Thymus (tissue), 11 donors: ENCODE results near the gene KDM4B. TPM values are rescaled to one million over a fixed set of nuclear protein-coding genes. Genes with fewer than 3 reads are reported as not detected.

ENCODE experiments used
- DNase-seq, 9 donors: peaks; one replicate each; pipeline ENCODE4 v3.0.0-alpha.2; 2013; ENCODE audit warnings: low spot score in 9 of 9, low read depth in 6 of 9, missing footprints in 1 of 9
- H3K27ac ChIP-seq, 2 donors: one replicate each; pipeline ENCODE4 v1.5.1; 2013; ENCODE audit warnings: control low read depth in 1 of 2, low read depth in 1 of 2, low read length in 1 of 2, mild to moderate bottlenecking in 1 of 2, moderate library complexity in 1 of 2
- H3K27me3 ChIP-seq, 2 donors: one replicate each; pipeline ENCODE4 v1.5.1; 2013; ENCODE audit warnings: low read length in 1 of 2; ENCODE audit not compliant: control insufficient read depth in 2 of 2, insufficient read depth in 1 of 2
- H3K36me3 ChIP-seq, 2 donors: one replicate each; pipeline ENCODE4 v1.5.1; 2013; ENCODE audit warnings: low read length in 1 of 2, mild to moderate bottlenecking in 1 of 2, moderate library complexity in 1 of 2; ENCODE audit not compliant: control insufficient read depth in 2 of 2, insufficient read depth in 2 of 2
- H3K4me1 ChIP-seq, 2 donors: one replicate each; pipeline ENCODE4 v1.5.1; 2013; ENCODE audit warnings: low read length in 2 of 2; ENCODE audit not compliant: control insufficient read depth in 2 of 2, insufficient read depth in 2 of 2
- H3K4me3 ChIP-seq, 2 donors: one replicate each; pipeline ENCODE4 v1.5.1; 2013; ENCODE audit warnings: low read length in 2 of 2, control low read depth in 1 of 2, mild to moderate bottlenecking in 1 of 2
- H3K9me3 ChIP-seq, 2 donors: one replicate each; pipeline ENCODE4 v1.5.1; 2013; ENCODE audit warnings: low read length in 1 of 2, mild to moderate bottlenecking in 1 of 2; ENCODE audit not compliant: control insufficient read depth in 2 of 2, insufficient read depth in 1 of 2
- WGBS: extraction: QIAGEN DNeasy Blood & Tissue Kit; methylation state at CpG from one replicate; pipeline ENCODE4 v1.1.7; 2013; 5-methylcytosine and 5-hydroxymethylcytosine counted together
- polyA plus RNA-seq: library from polyadenylated mRNA; stranded (reverse); fragments of 200-250 nt; gene quantifications from one replicate; pipeline ENCODE4 v1.2.3, GENCODE V29; 2013
- total RNA-seq: library from RNA; stranded (reverse); fragments of 120-200 nt; gene quantifications from one replicate; pipeline ENCODE4 v1.2.4, GENCODE V29; 2013
- donor health status: healthy.

KDM4B gene
- total and polyA plus RNA-seq, 2 donors, result 8.6 to 24.6 TPM

DNA sequence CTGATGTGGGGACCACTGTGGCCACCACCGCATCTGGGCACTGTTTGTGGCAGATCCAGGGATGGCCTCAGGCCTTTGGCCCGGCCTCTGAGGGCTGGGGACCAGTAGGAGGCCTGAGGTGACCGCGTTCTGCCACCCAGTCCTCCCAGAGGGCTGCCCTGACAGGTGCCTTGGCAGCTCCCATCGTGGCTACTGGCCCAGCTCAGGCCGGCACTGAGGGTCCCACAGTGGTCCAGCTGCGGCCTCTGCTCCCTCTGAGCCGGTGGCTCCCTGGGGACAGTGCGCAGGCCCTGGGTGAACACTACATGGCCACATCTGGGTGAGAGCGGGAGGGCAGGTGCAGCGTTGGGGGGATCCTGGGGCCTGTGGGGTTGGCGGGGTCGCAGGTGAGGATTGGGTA lies 61.9 kb downstream of the KDM4B start:
- no peak for DNase-seq
- Histone ChIP-seq H3K4me1 (peaks cover 0 to 15% of the 10 kb centered on the region in 2 donors), H3K27ac (no peak overlapping the region), H3K9me3 (no peaks in the 10 kb centered on the region), H3K4me3 (no peak overlapping the region), H3K36me3 (peaks cover 14 to 27% of the 10 kb centered on the region in 2 donors), H3K27me3 (no peaks in the 10 kb centered on the region)
- WGBS, result 97% methylated on average over 13 of the region's 13 CpGs

- no peak overlapping the region for H3K27ac ChIP-seq
- H3K27me3 ChIP-seq, result no peaks in the 10 kb centered on the region
- peaks cover 14 to 32% of the 10 kb centered on the region in 2 donors for H3K36me3 ChIP-seq
- H3K4me1 ChIP-seq, result peaks cover 0 to 15% of the 10 kb centered on the region in 2 donors
- H3K9me3 ChIP-seq, result no peaks in the 10 kb centered on the region
- H3K4me3 ChIP-seq, result no peak overlapping the region
- peak in 8 of 9 donors; percentile 29 to 83 (median 58) for DNase-seq
- WGBS, result 66% methylated on average over 29 of the region's 29 CpGs
Measured at GRCh38 chr19:5031231-5032100, 62.6 kb downstream of the KDM4B start.

GRCh38 chr19:5032101-5032967 lies 63.4 kb downstream of the KDM4B start:
- H3K4me1 ChIP-seq, result peaks cover 0 to 19% of the 10 kb centered on the region in 2 donors
- H3K36me3 ChIP-seq, result peaks cover 14 to 38% of the 10 kb centered on the region in 2 donors
- H3K27me3 ChIP-seq, result no peaks in the 10 kb centered on the region
- H3K27ac ChIP-seq, result no peak overlapping the region
- H3K9me3 ChIP-seq, result no peaks in the 10 kb centered on the region
- 84% methylated on average over 52 of the region's 52 CpGs for WGBS
- H3K4me3 ChIP-seq, result no peak overlapping the region
- DNase-seq, result peak in 1 of 9 donors; percentile 29

- no peaks in the 10 kb centered on the region for H3K9me3 ChIP-seq
- H3K4me3 ChIP-seq, result no peak overlapping the region
- peaks cover 0 to 35% of the 10 kb centered on the region in 2 donors for H3K4me1 ChIP-seq
- no peak overlapping the region for H3K27ac ChIP-seq
- no peaks in the 10 kb centered on the region for H3K27me3 ChIP-seq
- DNase-seq, result no peak
- H3K36me3 ChIP-seq, result peaks cover 21 to 52% of the 10 kb centered on the region in 2 donors
- WGBS, result 93% methylated on average over 29 of the region's 29 CpGs
Measured at GRCh38 chr19:5035105-5035761, 66.3 kb downstream of the KDM4B start.

DNA sequence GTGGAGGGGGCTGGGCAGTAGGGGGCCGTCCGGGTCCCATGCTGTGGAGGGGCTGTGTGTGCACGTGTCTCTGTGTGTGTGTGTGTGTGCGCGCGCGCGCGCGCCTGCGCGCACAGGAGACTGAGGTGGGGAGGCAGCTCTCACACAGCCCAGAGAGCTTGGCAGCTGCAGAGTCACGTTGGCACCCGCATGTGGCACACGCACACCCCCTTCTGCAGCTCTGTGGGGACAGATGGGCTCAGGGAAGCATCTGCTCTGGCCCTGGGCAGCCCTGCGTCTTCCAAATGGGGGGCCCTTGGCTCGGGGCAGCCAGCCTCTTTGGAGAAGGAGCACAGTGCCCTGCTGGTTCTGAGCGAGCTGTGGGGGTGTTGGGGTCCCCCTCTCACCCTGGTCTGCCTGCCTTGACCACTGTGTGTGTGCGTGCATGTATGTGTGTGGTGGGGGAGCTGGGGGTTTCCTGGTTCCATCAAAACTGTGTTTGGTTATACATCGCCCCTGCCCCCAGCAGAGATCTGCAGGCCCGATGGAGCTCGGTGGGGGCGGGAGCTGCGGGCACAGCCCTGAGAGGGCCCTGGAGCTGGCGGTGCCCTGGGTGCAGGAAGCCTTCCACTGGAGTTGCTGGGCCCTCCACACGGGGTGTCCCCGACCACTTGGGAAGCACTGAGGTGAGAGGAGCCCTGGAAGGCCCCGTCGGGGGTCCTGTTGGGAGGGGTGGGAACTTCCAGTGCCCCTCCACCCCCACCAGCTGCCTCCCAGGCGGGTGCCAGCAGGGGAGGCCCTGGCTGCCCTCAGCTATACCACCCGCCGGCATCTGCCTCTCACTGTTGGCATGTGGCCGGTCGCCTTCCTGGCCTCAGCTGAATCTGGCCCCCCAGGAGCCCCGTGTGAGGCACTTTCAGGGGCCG lies 67.1 kb downstream of the KDM4B start:
- peaks cover 0 to 35% of the 10 kb centered on the region in 2 donors for H3K4me1 ChIP-seq
- no peak overlapping the region for H3K27ac ChIP-seq
- no peaks in the 10 kb centered on the region for H3K27me3 ChIP-seq
- no peak overlapping the region for H3K4me3 ChIP-seq
- DNase-seq, result no peak
- H3K9me3 ChIP-seq, result no peaks in the 10 kb centered on the region
- 91% methylated on average over 36 of the region's 36 CpGs for WGBS
- H3K36me3 ChIP-seq, result peaks cover 25 to 61% of the 10 kb centered on the region in 2 donors

GRCh38 chr19:5036698-5037563 lies 68.0 kb downstream of the KDM4B start:
- peaks cover 0 to 31% of the 10 kb centered on the region in 2 donors for H3K4me1 ChIP-seq
- H3K4me3 ChIP-seq, result no peak overlapping the region
- no peaks in the 10 kb centered on the region for H3K9me3 ChIP-seq
- peaks cover 33 to 67% of the 10 kb centered on the region in 2 donors for H3K36me3 ChIP-seq
- no peak overlapping the region for H3K27ac ChIP-seq
- 91% methylated on average over 36 of the region's 36 CpGs for WGBS
- no peaks in the 10 kb centered on the region for H3K27me3 ChIP-seq
- no peak for DNase-seq

DNA sequence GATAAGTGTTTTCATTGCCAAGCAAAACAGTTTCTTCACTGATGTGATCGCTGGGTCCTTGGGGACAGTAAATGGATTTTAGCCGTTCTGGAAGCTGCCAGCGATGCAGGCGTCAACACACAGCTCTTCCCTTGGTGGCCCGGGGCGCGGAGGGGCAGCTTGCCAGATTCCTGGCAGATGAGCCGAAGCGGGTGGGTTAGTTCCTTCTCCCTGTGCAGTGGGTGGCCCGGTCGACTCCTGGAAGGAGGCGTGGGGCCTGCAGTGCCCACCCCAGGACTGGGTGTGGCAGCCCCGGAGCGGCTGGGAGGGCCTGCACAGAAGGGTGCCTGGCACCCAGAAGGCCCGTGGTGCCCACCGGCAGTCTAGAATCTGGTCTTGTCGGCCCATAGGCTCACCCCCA lies 69.0 kb downstream of the KDM4B start:
- Histone ChIP-seq H3K9me3 (no peaks in the 10 kb centered on the region), H3K27me3 (no peaks in the 10 kb centered on the region), H3K4me1 (peaks cover 0 to 21% of the 10 kb centered on the region in 2 donors), H3K36me3 (peaks cover 34 to 65% of the 10 kb centered on the region in 2 donors), H3K27ac (no peak overlapping the region), H3K4me3 (no peak overlapping the region)
- no peak for DNase-seq
- WGBS, result 91% methylated on average over 17 of the region's 17 CpGs
